GM23338 (cell line): ENCODE measurements around the gene PAQR5. TPM values are rescaled to one million over a fixed set of nuclear protein-coding genes. Genes with fewer than 3 reads are reported as not detected.

Experiments
- ATAC-seq: fragments of 200-7000 bp; cut with Tn5 transposase; 3 replicates; pipeline ENCODE4 v1.9.1; 2020
- DNase-seq: peaks from one replicate; pipeline ENCODE4 v3.0.0-alpha.2; 2015; ENCODE audit warnings: low spot score
- H2AFZ ChIP-seq: fragments of 200-600 bp; sonication (generic); 2 replicates; pipeline ENCODE4 v1.8.0; 2016; ENCODE audit warnings: antibody characterized with exemption, mild to moderate bottlenecking, moderate library complexity
- H3F3A ChIP-seq: fragments of 200-600 bp; sonication (generic); replicated peaks from 2 replicates; pipeline ENCODE4 v1.8.0; 2017; ENCODE audit warnings: antibody characterized with exemption, mixed run types, low read depth
- H3K27ac ChIP-seq: fragments of 200-600 bp; sonication (generic); 2 replicates; pipeline ENCODE4 v1.6.1; 2016; ENCODE audit warnings: low read depth
- H3K27me3 ChIP-seq: fragments of 200-600 bp; sonication (generic); 2 replicates; pipeline ENCODE4 v1.8.0; 2016; ENCODE audit warnings: mild to moderate bottlenecking, mixed run types, moderate library complexity; ENCODE audit not compliant: insufficient read depth
- H3K36me3 ChIP-seq: fragments of 200-600 bp; sonication (generic); 2 replicates; pipeline ENCODE4 v1.8.0; 2016; ENCODE audit warnings: mild to moderate bottlenecking; ENCODE audit not compliant: insufficient read depth
- H3K4me1 ChIP-seq: fragments of 200-600 bp; sonication (generic); 2 replicates; pipeline ENCODE4 v1.8.0; 2016; ENCODE audit warnings: mild to moderate bottlenecking, moderate library complexity; ENCODE audit not compliant: insufficient read depth
- H3K4me2 ChIP-seq: fragments of 200-600 bp; sonication (generic); 2 replicates; pipeline ENCODE4 v1.7.1; 2017; ENCODE audit warnings: mixed run types
- H3K4me3 ChIP-seq: fragments of 200-600 bp; sonication (generic); 2 replicates; pipeline ENCODE4 v1.6.1; 2016; ENCODE audit warnings: mixed run types
- H3K79me2 ChIP-seq: fragments of 200-600 bp; sonication (generic); replicated peaks from 2 replicates; pipeline ENCODE4 v1.8.0; 2017; ENCODE audit warnings: mild to moderate bottlenecking; ENCODE audit not compliant: insufficient read depth
- H3K9me2 ChIP-seq: fragments of 200-600 bp; sonication (generic); 2 replicates; pipeline ENCODE4 v1.8.0; 2017; ENCODE audit not compliant: insufficient read depth
- H4K20me1 ChIP-seq: fragments of 200-600 bp; sonication (generic); replicated peaks from 2 replicates; pipeline ENCODE4 v1.8.0; 2017; ENCODE audit warnings: mild to moderate bottlenecking; ENCODE audit not compliant: insufficient read depth
- H3K27ac Mint-ChIP-seq: 2 replicates; pipeline ENCODE4 v1.8.0; 2020; ENCODE audit warnings: inconsistent platforms, mild to moderate bottlenecking, moderate library complexity, mixed read lengths
- H3K27me3 Mint-ChIP-seq: 3 replicates; pipeline ENCODE4 v1.8.0; 2022; ENCODE audit warnings: low read depth, mild to moderate bottlenecking, moderate library complexity, mixed read lengths, inconsistent platforms; ENCODE audit not compliant: insufficient read depth, poor library complexity
- H3K36me3 Mint-ChIP-seq: 3 replicates; pipeline ENCODE4 v1.8.0; 2021; ENCODE audit warnings: low read depth, mild to moderate bottlenecking, inconsistent platforms, moderate library complexity, mixed read lengths
- H3K4me1 Mint-ChIP-seq: 3 replicates; pipeline ENCODE4 v1.8.0; 2020; ENCODE audit warnings: mild to moderate bottlenecking, inconsistent platforms, mixed read lengths
- H3K4me3 Mint-ChIP-seq: 3 replicates; pipeline ENCODE4 v1.8.0; 2021; ENCODE audit warnings: moderate library complexity, mild to moderate bottlenecking, inconsistent platforms, mixed read lengths
- H3K9me3 Mint-ChIP-seq: 3 replicates; pipeline ENCODE4 v1.8.0; 2020; ENCODE audit warnings: moderate library complexity, mild to moderate bottlenecking, inconsistent platforms, mixed read lengths
- CREB1 ChIP-seq: fragments of 250-450 bp; sonication (Bioruptor Pico); IDR thresholded peaks from 2 replicates; pipeline ENCODE4 v1.5.0; 2020; ENCODE audit warnings: low read depth, mild to moderate bottlenecking, moderate library complexity
- EZH2 ChIP-seq: fragments of 200-600 bp; sonication (generic); IDR thresholded peaks from one replicate; pipeline ENCODE4 v1.8.0; 2017; ENCODE audit warnings: antibody characterized with exemption, mild to moderate bottlenecking, low read depth; ENCODE audit not compliant: unreplicated experiment
- EZH2phosphoT487 ChIP-seq: fragments of 200-600 bp; sonication (generic); IDR thresholded peaks from one replicate; pipeline ENCODE4 v1.8.1; 2018; ENCODE audit warnings: antibody characterized with exemption; ENCODE audit not compliant: unreplicated experiment
- JUNB ChIP-seq: IDR thresholded peaks from one replicate; pipeline ENCODE4 v1.6.1; 2016; ENCODE audit warnings: antibody characterized with exemption; ENCODE audit not compliant: unreplicated experiment
- NANOG ChIP-seq: IDR thresholded peaks from 2 replicates; pipeline ENCODE4 v1.6.1; 2016; ENCODE audit warnings: antibody characterized with exemption, borderline replicate concordance
- POLR2AphosphoS5 ChIP-seq: IDR thresholded peaks from 2 replicates; pipeline ENCODE4 v1.6.1; 2016; ENCODE audit warnings: antibody characterized with exemption, low read depth
- STAT1 ChIP-seq: IDR thresholded peaks from one replicate; pipeline ENCODE4 v1.6.1; 2016; ENCODE audit warnings: antibody characterized with exemption; ENCODE audit not compliant: unreplicated experiment
- ZNF114 ChIP-seq: fragments of 250-450 bp; sonication (Bioruptor Pico); IDR thresholded peaks from 2 replicates; pipeline ENCODE4 v1.5.0; 2020; ENCODE audit warnings: mild to moderate bottlenecking, moderate library complexity
- ZNF331 ChIP-seq: fragments of 250-450 bp; sonication (Bioruptor Pico); IDR thresholded peaks from 2 replicates; pipeline ENCODE4 v1.5.0; 2020; ENCODE audit warnings: low read depth, mild to moderate bottlenecking, moderate library complexity
- polyA plus RNA-seq: library from polyadenylated mRNA; unstranded; fragments of >200 nt; fragmentation: Nextera tagmentation; extraction: Ambion mirVana; gene quantifications from 2 replicates; pipeline ENCODE4 v1.2.1, GENCODE V29; 2016
- total RNA-seq: library from RNA; depleted of rRNA; stranded (reverse); fragments of >200 nt; shearing (Covaris generic); gene quantifications from 2 replicates; pipeline ENCODE4 v1.2.3, GENCODE V29; 2014
- TF ChIP-seq, protein P1 (sequence below): IDR thresholded peaks from one replicate; pipeline ENCODE4 v1.6.1; 2018; ENCODE audit warnings: antibody characterized with exemption; ENCODE audit not compliant: unreplicated experiment
- TF ChIP-seq, protein P2 (sequence below): fragments of 250-450 bp; sonication (Bioruptor Pico); IDR thresholded peaks from 2 replicates; pipeline ENCODE4 v1.5.0; 2020; ENCODE audit warnings: mild to moderate bottlenecking, moderate library complexity
- TF ChIP-seq, protein P3 (sequence below): IDR thresholded peaks from 2 replicates; pipeline ENCODE4 v1.6.1; 2016; ENCODE audit warnings: antibody characterized with exemption
- TF ChIP-seq, protein P4 (sequence below), 2 experiments: fragments of 200-600 bp in 1 of 2; sonication (generic) in 1 of 2; conservative IDR thresholded peaks; 2 replicates each; pipeline versions ENCODE4 v1.5.1 to v1.6.1; 2016 to 2017; ENCODE audit warnings: antibody characterized with exemption in 2 of 2, low read depth in 2 of 2, mild to moderate bottlenecking in 2 of 2, moderate library complexity in 1 of 2

PAQR5 gene
- total and polyA plus RNA-seq, 2 experiments from 2014 or later = 8.7 to 14.5 TPM

DNA sequence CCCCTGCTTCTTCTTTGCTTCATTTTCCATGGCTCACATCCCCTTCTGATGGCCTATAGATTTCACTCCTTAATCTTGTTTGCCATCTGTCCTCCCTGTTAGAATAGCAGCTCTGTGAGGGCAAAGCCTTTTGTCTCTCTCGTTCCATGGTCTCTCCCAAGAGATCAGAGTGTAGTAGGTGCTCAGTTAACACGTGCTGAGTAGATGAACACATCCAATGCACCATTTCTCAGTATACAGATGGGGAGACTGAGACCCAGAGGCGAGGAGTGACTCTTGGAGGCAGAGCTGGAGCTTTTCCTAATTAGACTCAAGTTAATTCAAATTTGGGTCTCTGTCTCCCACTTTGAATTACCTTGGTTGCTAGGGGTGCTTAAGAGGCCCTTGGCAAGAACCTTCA is 4.2 kb downstream of the PAQR5 start:
- Histone ChIP-seq H3K4me2 (no peak overlapping the region), H3K4me3 (no peak overlapping the region), H3K36me3 (0 out of 2 replicates have a peak, but pooled peaks cover 4% of the 10 kb centered on the region), H2AFZ (no peak overlapping the region), H3K79me2 (peaks cover 7% of the 10 kb centered on the region), H3K4me1 (peaks cover 18% of the 10 kb centered on the region), H3K9me2 (no peaks in the 10 kb centered on the region), H4K20me1 (no peaks in the 10 kb centered on the region; the same call in 1 of the 2 replicates), H3K27me3 (peaks cover 24% of the 10 kb centered on the region), H3K27ac (no peak overlapping the region), H3F3A (no peaks in the 10 kb centered on the region; the same call in 1 of the 2 replicates)
- ATAC-seq = no peak
- peaks cover 27% of the 10 kb centered on the region for H3K4me1 Mint-ChIP-seq
- TF ChIP-seq EZH2phosphoT487 (no peak), ZNF331 (no peak), ZNF114 (CRISPR knock-in tag) (no peak), EZH2 (no peak), STAT1 (no peak), CREB1 (CRISPR knock-in tag) (no peak), POLR2AphosphoS5 (no peak), JUNB (no peak), NANOG (no peak)
- TF ChIP-seq, protein P1, sequence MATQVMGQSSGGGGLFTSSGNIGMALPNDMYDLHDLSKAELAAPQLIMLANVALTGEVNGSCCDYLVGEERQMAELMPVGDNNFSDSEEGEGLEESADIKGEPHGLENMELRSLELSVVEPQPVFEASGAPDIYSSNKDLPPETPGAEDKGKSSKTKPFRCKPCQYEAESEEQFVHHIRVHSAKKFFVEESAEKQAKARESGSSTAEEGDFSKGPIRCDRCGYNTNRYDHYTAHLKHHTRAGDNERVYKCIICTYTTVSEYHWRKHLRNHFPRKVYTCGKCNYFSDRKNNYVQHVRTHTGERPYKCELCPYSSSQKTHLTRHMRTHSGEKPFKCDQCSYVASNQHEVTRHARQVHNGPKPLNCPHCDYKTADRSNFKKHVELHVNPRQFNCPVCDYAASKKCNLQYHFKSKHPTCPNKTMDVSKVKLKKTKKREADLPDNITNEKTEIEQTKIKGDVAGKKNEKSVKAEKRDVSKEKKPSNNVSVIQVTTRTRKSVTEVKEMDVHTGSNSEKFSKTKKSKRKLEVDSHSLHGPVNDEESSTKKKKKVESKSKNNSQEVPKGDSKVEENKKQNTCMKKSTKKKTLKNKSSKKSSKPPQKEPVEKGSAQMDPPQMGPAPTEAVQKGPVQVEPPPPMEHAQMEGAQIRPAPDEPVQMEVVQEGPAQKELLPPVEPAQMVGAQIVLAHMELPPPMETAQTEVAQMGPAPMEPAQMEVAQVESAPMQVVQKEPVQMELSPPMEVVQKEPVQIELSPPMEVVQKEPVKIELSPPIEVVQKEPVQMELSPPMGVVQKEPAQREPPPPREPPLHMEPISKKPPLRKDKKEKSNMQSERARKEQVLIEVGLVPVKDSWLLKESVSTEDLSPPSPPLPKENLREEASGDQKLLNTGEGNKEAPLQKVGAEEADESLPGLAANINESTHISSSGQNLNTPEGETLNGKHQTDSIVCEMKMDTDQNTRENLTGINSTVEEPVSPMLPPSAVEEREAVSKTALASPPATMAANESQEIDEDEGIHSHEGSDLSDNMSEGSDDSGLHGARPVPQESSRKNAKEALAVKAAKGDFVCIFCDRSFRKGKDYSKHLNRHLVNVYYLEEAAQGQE = no peak
- TF ChIP-seq, protein P2, sequence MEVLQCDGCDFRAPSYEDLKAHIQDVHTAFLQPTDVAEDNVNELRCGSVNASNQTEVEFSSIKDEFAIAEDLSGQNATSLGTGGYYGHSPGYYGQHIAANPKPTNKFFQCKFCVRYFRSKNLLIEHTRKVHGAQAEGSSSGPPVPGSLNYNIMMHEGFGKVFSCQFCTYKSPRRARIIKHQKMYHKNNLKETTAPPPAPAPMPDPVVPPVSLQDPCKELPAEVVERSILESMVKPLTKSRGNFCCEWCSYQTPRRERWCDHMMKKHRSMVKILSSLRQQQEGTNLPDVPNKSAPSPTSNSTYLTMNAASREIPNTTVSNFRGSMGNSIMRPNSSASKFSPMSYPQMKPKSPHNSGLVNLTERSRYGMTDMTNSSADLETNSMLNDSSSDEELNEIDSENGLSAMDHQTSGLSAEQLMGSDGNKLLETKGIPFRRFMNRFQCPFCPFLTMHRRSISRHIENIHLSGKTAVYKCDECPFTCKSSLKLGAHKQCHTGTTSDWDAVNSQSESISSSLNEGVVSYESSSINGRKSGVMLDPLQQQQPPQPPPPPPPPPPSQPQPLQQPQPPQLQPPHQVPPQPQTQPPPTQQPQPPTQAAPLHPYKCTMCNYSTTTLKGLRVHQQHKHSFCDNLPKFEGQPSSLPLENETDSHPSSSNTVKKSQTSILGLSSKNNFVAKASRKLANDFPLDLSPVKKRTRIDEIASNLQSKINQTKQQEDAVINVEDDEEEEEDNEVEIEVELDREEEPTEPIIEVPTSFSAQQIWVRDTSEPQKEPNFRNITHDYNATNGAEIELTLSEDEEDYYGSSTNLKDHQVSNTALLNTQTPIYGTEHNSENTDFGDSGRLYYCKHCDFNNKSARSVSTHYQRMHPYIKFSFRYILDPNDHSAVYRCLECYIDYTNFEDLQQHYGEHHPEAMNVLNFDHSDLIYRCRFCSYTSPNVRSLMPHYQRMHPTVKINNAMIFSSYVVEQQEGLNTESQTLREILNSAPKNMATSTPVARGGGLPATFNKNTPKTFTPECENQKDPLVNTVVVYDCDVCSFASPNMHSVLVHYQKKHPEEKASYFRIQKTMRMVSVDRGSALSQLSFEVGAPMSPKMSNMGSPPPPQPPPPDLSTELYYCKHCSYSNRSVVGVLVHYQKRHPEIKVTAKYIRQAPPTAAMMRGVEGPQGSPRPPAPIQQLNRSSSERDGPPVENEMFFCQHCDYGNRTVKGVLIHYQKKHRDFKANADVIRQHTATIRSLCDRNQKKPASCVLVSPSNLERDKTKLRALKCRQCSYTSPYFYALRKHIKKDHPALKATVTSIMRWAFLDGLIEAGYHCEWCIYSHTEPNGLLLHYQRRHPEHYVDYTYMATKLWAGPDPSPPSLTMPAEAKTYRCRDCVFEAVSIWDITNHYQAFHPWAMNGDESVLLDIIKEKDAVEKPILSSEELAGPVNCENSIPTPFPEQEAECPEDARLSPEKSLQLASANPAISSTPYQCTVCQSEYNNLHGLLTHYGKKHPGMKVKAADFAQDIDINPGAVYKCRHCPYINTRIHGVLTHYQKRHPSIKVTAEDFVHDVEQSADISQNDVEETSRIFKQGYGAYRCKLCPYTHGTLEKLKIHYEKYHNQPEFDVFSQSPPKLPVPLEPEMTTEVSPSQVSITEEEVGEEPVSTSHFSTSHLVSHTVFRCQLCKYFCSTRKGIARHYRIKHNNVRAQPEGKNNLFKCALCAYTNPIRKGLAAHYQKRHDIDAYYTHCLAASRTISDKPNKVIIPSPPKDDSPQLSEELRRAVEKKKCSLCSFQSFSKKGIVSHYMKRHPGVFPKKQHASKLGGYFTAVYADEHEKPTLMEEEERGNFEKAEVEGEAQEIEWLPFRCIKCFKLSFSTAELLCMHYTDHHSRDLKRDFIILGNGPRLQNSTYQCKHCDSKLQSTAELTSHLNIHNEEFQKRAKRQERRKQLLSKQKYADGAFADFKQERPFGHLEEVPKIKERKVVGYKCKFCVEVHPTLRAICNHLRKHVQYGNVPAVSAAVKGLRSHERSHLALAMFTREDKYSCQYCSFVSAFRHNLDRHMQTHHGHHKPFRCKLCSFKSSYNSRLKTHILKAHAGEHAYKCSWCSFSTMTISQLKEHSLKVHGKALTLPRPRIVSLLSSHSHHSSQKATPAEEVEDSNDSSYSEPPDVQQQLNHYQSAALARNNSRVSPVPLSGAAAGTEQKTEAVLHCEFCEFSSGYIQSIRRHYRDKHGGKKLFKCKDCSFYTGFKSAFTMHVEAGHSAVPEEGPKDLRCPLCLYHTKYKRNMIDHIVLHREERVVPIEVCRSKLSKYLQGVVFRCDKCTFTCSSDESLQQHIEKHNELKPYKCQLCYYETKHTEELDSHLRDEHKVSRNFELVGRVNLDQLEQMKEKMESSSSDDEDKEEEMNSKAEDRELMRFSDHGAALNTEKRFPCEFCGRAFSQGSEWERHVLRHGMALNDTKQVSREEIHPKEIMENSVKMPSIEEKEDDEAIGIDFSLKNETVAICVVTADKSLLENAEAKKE (CRISPR knock-in tag) = no peak
- TF ChIP-seq, protein P3, sequence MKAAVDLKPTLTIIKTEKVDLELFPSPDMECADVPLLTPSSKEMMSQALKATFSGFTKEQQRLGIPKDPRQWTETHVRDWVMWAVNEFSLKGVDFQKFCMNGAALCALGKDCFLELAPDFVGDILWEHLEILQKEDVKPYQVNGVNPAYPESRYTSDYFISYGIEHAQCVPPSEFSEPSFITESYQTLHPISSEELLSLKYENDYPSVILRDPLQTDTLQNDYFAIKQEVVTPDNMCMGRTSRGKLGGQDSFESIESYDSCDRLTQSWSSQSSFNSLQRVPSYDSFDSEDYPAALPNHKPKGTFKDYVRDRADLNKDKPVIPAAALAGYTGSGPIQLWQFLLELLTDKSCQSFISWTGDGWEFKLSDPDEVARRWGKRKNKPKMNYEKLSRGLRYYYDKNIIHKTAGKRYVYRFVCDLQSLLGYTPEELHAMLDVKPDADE = no peak
- TF ChIP-seq, protein P4, sequence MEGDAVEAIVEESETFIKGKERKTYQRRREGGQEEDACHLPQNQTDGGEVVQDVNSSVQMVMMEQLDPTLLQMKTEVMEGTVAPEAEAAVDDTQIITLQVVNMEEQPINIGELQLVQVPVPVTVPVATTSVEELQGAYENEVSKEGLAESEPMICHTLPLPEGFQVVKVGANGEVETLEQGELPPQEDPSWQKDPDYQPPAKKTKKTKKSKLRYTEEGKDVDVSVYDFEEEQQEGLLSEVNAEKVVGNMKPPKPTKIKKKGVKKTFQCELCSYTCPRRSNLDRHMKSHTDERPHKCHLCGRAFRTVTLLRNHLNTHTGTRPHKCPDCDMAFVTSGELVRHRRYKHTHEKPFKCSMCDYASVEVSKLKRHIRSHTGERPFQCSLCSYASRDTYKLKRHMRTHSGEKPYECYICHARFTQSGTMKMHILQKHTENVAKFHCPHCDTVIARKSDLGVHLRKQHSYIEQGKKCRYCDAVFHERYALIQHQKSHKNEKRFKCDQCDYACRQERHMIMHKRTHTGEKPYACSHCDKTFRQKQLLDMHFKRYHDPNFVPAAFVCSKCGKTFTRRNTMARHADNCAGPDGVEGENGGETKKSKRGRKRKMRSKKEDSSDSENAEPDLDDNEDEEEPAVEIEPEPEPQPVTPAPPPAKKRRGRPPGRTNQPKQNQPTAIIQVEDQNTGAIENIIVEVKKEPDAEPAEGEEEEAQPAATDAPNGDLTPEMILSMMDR (conservative IDR thresholded peaks at IDR 0.05; ENCODE audit: low read depth in 2 of 2) = no peak
- no peak for DNase-seq
- peaks cover 12% of the 10 kb centered on the region for H3K36me3 Mint-ChIP-seq
- H3K9me3 Mint-ChIP-seq = no peaks in the 10 kb centered on the region
- no peak overlapping the region for H3K27ac Mint-ChIP-seq
- H3K4me3 Mint-ChIP-seq = no peak overlapping the region
- H3K27me3 Mint-ChIP-seq = peaks cover 35% of the 10 kb centered on the region
